CD8-positive, alpha-beta memory T cell (primary cell): ENCODE measurements around the gene INPPL1. TPM values are rescaled to one million over a fixed set of nuclear protein-coding genes. Genes with fewer than 3 reads are reported as not detected.

Source experiments
- CTCF ChIA-PET: fragments of 350-600 bp; sonication (Branson Sonifier 250); formaldehyde crosslinking; loops from one replicate; lab custom pipeline; 2021; ENCODE audit warnings: antibody characterized with exemption; lab: Charles Lee
- POLR2A ChIA-PET: fragments of 350-600 bp; sonication (Branson Sonifier 250); formaldehyde crosslinking; loops from one replicate; lab custom pipeline; 2021; ENCODE audit warnings: antibody characterized with exemption; lab: Charles Lee
- DNase-seq, 5 donors: peaks; one replicate each; pipeline versions ENCODE4 v3.0.0 to v3.0.0-alpha.2; 2020 to 2022; ENCODE audit warnings: mixed read lengths in 1 of 5
- H3K27ac ChIP-seq: one replicate; pipeline ENCODE4 v1.7.0; 2013; ENCODE audit warnings: low read depth, mild to moderate bottlenecking, low read length, moderate library complexity
- H3K27me3 ChIP-seq: 2 replicates; pipeline ENCODE4 v1.7.0; 2013; ENCODE audit warnings: low read length, mild to moderate bottlenecking; ENCODE audit not compliant: insufficient read depth, poor library complexity, severe bottlenecking
- H3K36me3 ChIP-seq: 2 replicates; pipeline ENCODE4 v1.7.0; 2013; ENCODE audit warnings: mild to moderate bottlenecking, low read length, moderate library complexity; ENCODE audit not compliant: insufficient read depth
- H3K4me1 ChIP-seq: 2 replicates; pipeline ENCODE4 v1.7.0; 2013; ENCODE audit warnings: mild to moderate bottlenecking, low read length, moderate library complexity; ENCODE audit not compliant: insufficient read depth
- H3K4me3 ChIP-seq: 2 replicates; pipeline ENCODE4 v1.7.0; 2013; ENCODE audit warnings: mild to moderate bottlenecking, low read length
- H3K9me3 ChIP-seq: 2 replicates; pipeline ENCODE4 v1.7.0; 2013; ENCODE audit warnings: mild to moderate bottlenecking, low read length
- H3K27ac Mint-ChIP-seq, 8 donors: one replicate each; pipeline ENCODE4 v1.8.0; 2020 to 2021; ENCODE audit warnings: mixed read lengths in 8 of 8, mild to moderate bottlenecking in 6 of 8, inconsistent platforms in 3 of 8, moderate library complexity in 3 of 8
- H3K27me3 Mint-ChIP-seq, 2 donors: one replicate each; pipeline ENCODE4 v1.8.0; 2020 to 2021; ENCODE audit warnings: mixed read lengths in 2 of 2, mild to moderate bottlenecking in 1 of 2, moderate library complexity in 1 of 2
- H3K36me3 Mint-ChIP-seq, 3 donors: one replicate each; pipeline ENCODE4 v1.8.0; 2020 to 2021; ENCODE audit warnings: mixed read lengths in 3 of 3, inconsistent platforms in 1 of 3, mild to moderate bottlenecking in 1 of 3
- H3K4me1 Mint-ChIP-seq, 3 donors: one replicate each; pipeline ENCODE4 v1.8.0; 2020 to 2021; ENCODE audit warnings: mixed read lengths in 3 of 3, inconsistent platforms in 1 of 3, mild to moderate bottlenecking in 1 of 3
- H3K4me3 Mint-ChIP-seq, 7 donors: one replicate each; pipeline ENCODE4 v1.8.0; 2020 to 2021; ENCODE audit warnings: mixed read lengths in 7 of 7, mild to moderate bottlenecking in 6 of 7, moderate library complexity in 4 of 7, inconsistent platforms in 2 of 7
- H3K9me3 Mint-ChIP-seq, 5 donors: one replicate each; pipeline ENCODE4 v1.8.0; 2020 to 2022; ENCODE audit warnings: mixed read lengths in 5 of 5, mild to moderate bottlenecking in 3 of 5, moderate library complexity in 2 of 5, inconsistent platforms in 1 of 5
- polyA plus RNA-seq: library from polyadenylated mRNA; unstranded; fragments of 300-500 nt; fragmentation: Illumina TruSeq; gene quantifications from one replicate; pipeline ENCODE4 v1.2.3, GENCODE V29; 2021
- total RNA-seq, 2 experiments: library from RNA; stranded (reverse); gene quantifications; one replicate each; pipeline ENCODE4 v1.2.3, GENCODE V29; 2021

Gene INPPL1
- total and polyA plus RNA-seq, 3 experiments from 2014 or later = 11.3 to 103 (median 97.2) TPM

DNA sequence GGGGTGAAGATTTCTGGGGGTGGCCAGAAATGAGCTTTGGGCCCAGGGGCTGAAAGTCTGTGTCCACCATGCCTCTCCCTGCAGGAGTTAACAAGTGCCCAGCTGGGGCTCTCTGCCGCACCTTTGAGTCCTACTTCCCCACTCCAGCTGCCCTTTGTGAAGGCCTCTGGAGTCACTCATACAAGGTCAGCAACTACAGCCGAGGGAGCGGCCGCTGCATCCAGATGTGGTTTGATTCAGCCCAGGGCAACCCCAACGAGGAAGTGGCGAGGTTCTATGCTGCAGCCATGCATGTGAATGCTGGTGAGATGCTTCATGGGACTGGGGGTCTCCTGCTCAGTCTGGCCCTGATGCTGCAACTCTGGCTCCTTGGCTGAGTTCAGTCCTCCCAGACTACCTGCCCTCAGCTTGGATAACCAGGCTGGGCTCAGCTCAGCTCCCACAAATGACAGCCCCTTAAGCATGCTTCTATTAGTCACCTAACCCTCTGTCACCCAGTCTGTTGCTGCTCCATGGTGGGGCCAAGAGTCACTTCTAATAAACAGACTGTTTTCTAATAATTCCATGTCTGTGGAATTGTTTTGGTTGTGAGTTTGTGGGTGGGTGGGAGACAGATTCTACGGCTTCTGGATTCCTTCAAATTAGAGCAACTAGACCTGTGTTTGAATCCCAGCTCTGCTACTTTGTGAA, 3.0 kb upstream of the INPPL1 start:
- ChIA-PET CTCF (interaction anchor here (1.6 kb wide), 1 partner anchor 243 kb away, joined by 4 read pairs; no protein-coding TSS in a partner anchor), POLR2A (no interaction called here)
- Mint-ChIP-seq H3K27me3 (peaks cover 10 to 14% of the 10 kb centered on the region in 2 donors), H3K9me3 (no peaks in the 10 kb centered on the region), H3K4me1 (peaks cover 22 to 26% (median 23%) of the 10 kb centered on the region in 3 donors), H3K27ac (peak overlapping the region in 3 of 8 donors; percentile 32 to 92 (median 80)), H3K36me3 (peaks cover 0 to 11% (median 0%) of the 10 kb centered on the region in 3 donors), H3K4me3 (peak overlapping the region in 2 of 7 donors; percentile 65 to 89)
- H3K27me3 ChIP-seq = no peaks in the 10 kb centered on the region
- no peaks in the 10 kb centered on the region for H3K9me3 ChIP-seq
- no peak overlapping the region for H3K27ac ChIP-seq
- no peak for DNase-seq
- H3K36me3 ChIP-seq = no peaks in the 10 kb centered on the region
- no peak overlapping the region for H3K4me3 ChIP-seq
- H3K4me1 ChIP-seq = peaks cover 18% of the 10 kb centered on the region

DNA sequence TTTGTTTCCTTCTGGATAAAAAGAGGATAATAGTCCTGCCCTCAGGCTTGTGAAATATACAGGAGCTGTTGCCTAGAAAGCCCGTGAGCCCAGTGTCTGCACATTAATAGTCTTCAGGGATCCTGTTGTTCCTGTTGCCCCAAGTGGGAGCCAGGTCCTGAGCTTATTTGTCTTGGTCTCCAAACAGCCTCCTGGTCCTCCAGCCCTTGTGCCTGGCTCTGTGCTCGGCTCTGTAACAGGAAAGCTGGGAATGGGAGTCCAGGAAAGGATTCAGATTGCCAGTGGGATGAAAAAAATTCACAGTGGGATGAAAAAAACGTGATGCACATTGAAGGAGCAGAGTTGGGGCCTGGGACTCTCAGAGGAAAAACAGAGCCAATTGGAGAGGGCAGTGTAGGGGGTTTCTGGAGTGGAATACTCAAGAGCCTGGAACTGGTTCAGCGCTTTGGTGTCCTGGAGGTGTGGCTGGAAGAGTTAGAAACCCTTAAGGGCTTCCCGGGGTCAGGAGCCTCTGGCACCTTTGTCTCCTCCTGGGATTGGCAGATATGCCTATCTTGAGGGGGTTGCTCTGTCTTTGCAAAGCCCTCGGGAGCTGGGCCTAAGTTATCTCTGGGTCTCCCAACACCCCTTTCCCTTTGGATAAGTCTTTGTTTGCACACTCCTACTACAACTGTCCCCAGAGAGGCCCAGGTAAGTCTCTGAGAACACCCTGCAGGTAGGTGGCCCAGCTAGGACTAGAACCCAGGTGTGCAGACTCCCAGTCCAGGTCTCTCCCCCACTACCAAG, 2.3 kb upstream of the INPPL1 start:
- CTCF ChIA-PET = interaction anchor here (0.6 to 1.8 kb wide), 6 partner anchors 11 to 244 kb away, joined by 3 to 9 read pairs (median 4); no protein-coding TSS in a partner anchor
- Histone ChIP-seq H3K4me1 (peaks cover 18% of the 10 kb centered on the region), H3K9me3 (no peaks in the 10 kb centered on the region)

DNA sequence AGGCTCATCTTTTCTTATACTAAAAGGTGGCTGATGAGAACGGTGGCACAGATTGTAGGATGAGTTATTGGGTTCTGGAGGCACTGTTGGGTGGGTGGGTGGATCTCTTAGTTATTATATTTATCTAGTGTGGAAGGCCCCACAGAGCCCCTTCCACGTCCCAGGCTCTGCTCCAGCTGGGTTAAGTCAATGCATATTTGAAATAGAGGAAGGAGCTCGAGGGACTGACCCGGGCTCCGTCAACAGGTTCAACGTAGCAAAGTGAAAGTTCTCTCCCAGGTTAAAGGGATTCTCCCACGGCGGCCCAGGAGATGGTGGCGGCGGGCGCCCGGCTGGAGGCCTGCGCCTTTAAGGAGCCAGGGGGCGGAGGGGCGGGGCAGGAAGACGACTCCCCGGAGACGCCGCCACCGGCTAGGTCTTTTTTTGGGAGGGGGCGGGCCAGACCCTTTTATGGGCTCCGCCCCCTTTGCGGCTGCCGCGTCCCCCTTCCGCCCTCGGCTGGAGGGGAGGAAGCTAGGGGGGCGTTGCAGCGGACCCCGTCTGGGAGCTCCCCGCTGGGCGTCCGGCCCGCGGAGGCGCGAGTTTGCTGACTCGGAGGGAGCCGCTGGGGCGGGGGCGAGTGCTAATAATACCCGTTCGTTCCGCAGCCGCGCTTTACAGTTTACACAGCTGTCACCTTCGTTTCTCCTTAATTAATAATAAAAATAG, 1.5 kb upstream of the INPPL1 start:
- Histone ChIP-seq H3K4me3 (peak overlapping the region; percentile 73), H3K27ac (peak overlapping the region; percentile 77), H3K9me3 (no peaks in the 10 kb centered on the region), H3K36me3 (no peaks in the 10 kb centered on the region), H3K4me1 (peaks cover 18% of the 10 kb centered on the region), H3K27me3 (no peaks in the 10 kb centered on the region)
- Mint-ChIP-seq H3K9me3 (no peaks in the 10 kb centered on the region), H3K27me3 (peaks cover 0 to 2% of the 10 kb centered on the region in 2 donors), H3K4me3 (peak overlapping the region; percentile 89 to 95 (median 92)), H3K36me3 (peaks cover 0 to 17% (median 0%) of the 10 kb centered on the region in 3 donors), H3K4me1 (peaks cover 23 to 33% (median 24%) of the 10 kb centered on the region in 3 donors), H3K27ac (peak overlapping the region; percentile 84 to 98 (median 94))
- ChIA-PET CTCF (interaction anchor here (0.7 to 1.8 kb wide), 8 partner anchors 11 to 245 kb away, joined by 3 to 9 read pairs (median 3); no protein-coding TSS in a partner anchor), POLR2A (interaction anchor here (0.6 to 2.1 kb wide), 6 partner anchors 9 to 1408 kb away, joined by 4 to 10 read pairs (median 6); partner anchors contain the start of genes RNF121 and XNDC1N)
- DNase-seq = peak; percentile 92 to 95 (median 94)

More for the DNA sequence above, 2.3 kb upstream of the INPPL1 start:
- no peaks in the 10 kb centered on the region for H3K27me3 ChIP-seq
- peak overlapping the region; percentile 77 for H3K27ac ChIP-seq
- H3K36me3 ChIP-seq = no peaks in the 10 kb centered on the region
- H3K36me3 Mint-ChIP-seq = peaks cover 0 to 11% (median 0%) of the 10 kb centered on the region in 3 donors
- H3K4me1 Mint-ChIP-seq = peaks cover 24 to 33% (median 25%) of the 10 kb centered on the region in 3 donors
- H3K27ac Mint-ChIP-seq = peak overlapping the region; percentile 84 to 98 (median 94)
- POLR2A ChIA-PET = interaction anchor here (1.3 to 2.1 kb wide), 3 partner anchors 8 to 181 kb away, joined by 4 to 10 read pairs (median 8); no protein-coding TSS in a partner anchor
- H3K4me3 ChIP-seq = peak overlapping the region; percentile 73
- H3K27me3 Mint-ChIP-seq = peaks cover 4 to 8% of the 10 kb centered on the region in 2 donors
- H3K9me3 Mint-ChIP-seq = no peaks in the 10 kb centered on the region
- DNase-seq = no peak
- peak overlapping the region; percentile 89 to 95 (median 92) for H3K4me3 Mint-ChIP-seq

DNA sequence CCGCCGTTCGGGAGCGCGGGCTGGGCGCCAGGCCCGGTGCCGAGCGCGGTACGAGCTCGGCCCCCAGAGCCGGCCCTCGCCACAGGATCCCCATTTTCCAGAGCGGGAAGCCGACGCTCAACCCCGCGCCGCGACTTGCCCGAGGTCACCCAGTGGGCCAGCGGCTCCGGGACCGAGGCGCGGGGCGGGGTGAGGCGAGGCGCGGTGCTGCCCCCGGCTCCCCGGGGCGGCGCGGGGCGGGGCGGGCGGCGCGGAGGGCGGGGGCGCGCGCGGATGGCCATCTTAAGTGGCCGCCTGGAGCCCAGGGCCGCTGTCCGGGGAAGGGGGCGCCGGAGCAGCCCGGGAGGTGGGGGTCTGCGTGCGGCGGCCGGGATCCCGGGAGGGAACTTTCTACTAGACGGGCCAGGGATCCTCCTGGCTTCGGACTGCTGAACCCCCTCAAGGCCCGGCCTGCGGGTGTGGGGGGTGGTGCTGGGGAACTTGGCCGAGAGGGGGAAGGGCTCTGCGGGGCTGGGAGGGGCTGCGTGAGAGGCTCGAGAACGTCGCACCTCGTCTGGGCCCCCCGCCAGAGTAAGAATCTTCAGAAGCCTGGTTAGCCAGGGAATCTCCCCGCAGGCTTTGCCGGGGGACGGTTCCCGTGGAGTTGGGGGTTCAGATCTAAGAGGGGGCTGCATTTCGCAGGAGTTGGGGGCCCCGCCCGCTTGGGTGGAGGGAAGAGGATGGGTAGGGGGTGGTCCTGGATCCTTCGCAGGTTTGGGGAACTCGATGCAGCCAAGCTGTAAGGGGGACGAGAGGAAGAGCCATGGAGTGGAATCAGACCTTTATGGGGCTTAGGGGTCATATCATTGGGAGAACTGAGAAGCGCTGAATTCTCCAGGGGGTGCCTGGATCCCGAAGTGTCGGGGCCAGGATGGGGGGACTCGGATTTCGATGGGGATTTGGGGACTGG, 678 bp upstream of the INPPL1 start:
- CTCF ChIA-PET = interaction anchor here (0.7 to 1.8 kb wide), 6 partner anchors 12 to 207 kb away, joined by 3 to 9 read pairs (median 3); no protein-coding TSS in a partner anchor
- H3K9me3 Mint-ChIP-seq = no peaks in the 10 kb centered on the region
- H3K36me3 Mint-ChIP-seq = peaks cover 0 to 23% (median 0%) of the 10 kb centered on the region in 3 donors
- peak; percentile 47 to 69 (median 52) for DNase-seq
- H3K27ac Mint-ChIP-seq = peak overlapping the region; percentile 92 to 98 (median 96)
- H3K4me1 Mint-ChIP-seq = peaks cover 24 to 33% (median 27%) of the 10 kb centered on the region in 3 donors
- Histone ChIP-seq H3K36me3 (peaks cover 3% of the 10 kb centered on the region), H3K27ac (peak overlapping the region; percentile 81), H3K4me3 (peak overlapping the region; percentile 86), H3K4me1 (peaks cover 18% of the 10 kb centered on the region), H3K9me3 (no peaks in the 10 kb centered on the region), H3K27me3 (no peaks in the 10 kb centered on the region)
- POLR2A ChIA-PET = interaction anchor here (0.6 to 2.1 kb wide), 8 partner anchors 9 to 1407 kb away, joined by 3 to 10 read pairs (median 4); partner anchors contain the start of genes RNF121 and XNDC1N
- peak overlapping the region; percentile 92 to 98 (median 95) for H3K4me3 Mint-ChIP-seq
- H3K27me3 Mint-ChIP-seq = peaks cover 0 to 1% of the 10 kb centered on the region in 2 donors

DNA sequence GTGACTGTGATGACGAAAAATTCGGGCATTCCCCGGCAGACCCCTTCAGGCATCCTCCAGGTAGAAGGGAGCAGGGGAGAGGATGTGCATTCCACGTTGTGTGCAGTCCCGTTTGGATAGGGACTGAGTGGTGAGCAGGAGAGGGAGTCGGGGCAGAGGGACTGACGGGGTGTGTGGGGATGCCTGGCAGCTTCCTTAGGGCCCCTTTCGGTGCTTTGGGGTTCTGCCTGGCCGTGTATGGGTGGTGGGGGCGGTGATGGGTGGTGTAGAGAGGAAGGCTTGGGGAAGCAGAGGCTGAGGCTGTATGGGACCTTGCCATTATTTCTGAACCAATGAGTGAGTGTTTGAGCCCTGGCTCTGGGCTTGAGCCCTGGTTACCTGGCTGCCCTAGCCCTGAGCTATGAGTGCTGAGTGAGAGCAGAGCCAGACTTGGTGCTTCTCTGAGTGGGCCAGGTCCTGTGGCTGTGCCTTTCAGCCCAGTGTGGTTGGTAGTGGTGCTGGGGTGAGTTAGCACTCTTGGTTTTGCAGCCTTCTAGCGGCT, 914 bp downstream of the INPPL1 start:
- peaks cover 0 to 4% of the 10 kb centered on the region in 2 donors for H3K27me3 Mint-ChIP-seq
- DNase-seq = peak in 2 of 5 donors; percentile 34 to 38
- peaks cover 18% of the 10 kb centered on the region for H3K4me1 ChIP-seq
- H3K9me3 ChIP-seq = no peaks in the 10 kb centered on the region
- peak overlapping the region; percentile 85 to 95 (median 89) for H3K4me3 Mint-ChIP-seq
- no peaks in the 10 kb centered on the region for H3K9me3 Mint-ChIP-seq
- H3K36me3 ChIP-seq = peaks cover 19% of the 10 kb centered on the region
- peaks cover 0 to 39% (median 0%) of the 10 kb centered on the region in 3 donors for H3K36me3 Mint-ChIP-seq
- peak overlapping the region; percentile 70 for H3K4me3 ChIP-seq
- peaks cover 29 to 33% (median 31%) of the 10 kb centered on the region in 3 donors for H3K4me1 Mint-ChIP-seq
- ChIA-PET CTCF (no interaction called here), POLR2A (interaction anchor here (1.0 kb wide), 1 partner anchor 16 kb away, joined by 3 read pairs; no protein-coding TSS in a partner anchor)
- peak overlapping the region; percentile 61 for H3K27ac ChIP-seq
- H3K27ac Mint-ChIP-seq = peak overlapping the region; percentile 82 to 99 (median 98)
- no peaks in the 10 kb centered on the region for H3K27me3 ChIP-seq

DNA sequence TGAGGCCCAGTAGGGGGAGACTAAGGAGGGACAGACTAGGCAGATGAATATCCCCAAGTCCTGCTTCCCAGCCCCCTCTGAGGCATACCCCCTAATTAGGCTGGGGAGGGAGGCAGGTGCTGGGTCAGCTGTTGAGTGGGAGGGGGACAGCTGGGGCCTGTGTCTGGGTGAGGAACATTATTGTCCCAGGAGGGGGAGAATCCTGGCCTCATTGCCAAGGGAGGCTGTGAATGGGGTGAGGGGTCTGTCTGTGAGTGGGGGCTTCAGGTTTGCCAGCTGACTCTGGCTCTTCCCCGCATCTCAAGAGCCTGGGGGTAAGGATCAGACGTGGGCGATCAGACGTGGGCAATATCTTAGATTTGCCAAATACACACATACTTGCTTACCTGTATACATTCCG, 2.1 kb downstream of the INPPL1 start:
- Histone ChIP-seq H3K36me3 (peaks cover 24% of the 10 kb centered on the region), H3K9me3 (no peaks in the 10 kb centered on the region), H3K27ac (no peak overlapping the region), H3K27me3 (no peaks in the 10 kb centered on the region), H3K4me3 (no peak overlapping the region), H3K4me1 (peaks cover 18% of the 10 kb centered on the region)
- POLR2A ChIA-PET = no interaction called here
- peaks cover 0 to 4% of the 10 kb centered on the region in 2 donors for H3K27me3 Mint-ChIP-seq
- CTCF ChIA-PET = interaction anchor here (1.0 kb wide), 1 partner anchor 9 kb away, joined by 5 read pairs; no protein-coding TSS in a partner anchor
- peaks cover 29 to 33% (median 31%) of the 10 kb centered on the region in 3 donors for H3K4me1 Mint-ChIP-seq
- H3K4me3 Mint-ChIP-seq = peak overlapping the region in 3 of 7 donors; percentile 32 to 88 (median 88)
- no peak for DNase-seq
- no peaks in the 10 kb centered on the region for H3K9me3 Mint-ChIP-seq
- peak overlapping the region in 7 of 8 donors; percentile 60 to 99 (median 96) for H3K27ac Mint-ChIP-seq
- peaks cover 0 to 51% (median 0%) of the 10 kb centered on the region in 3 donors for H3K36me3 Mint-ChIP-seq
